ENCODE data around the gene HERC5.
A peak's percentile ranks its signal among the peaks of the same experiment; 100 is the strongest.

DNA sequence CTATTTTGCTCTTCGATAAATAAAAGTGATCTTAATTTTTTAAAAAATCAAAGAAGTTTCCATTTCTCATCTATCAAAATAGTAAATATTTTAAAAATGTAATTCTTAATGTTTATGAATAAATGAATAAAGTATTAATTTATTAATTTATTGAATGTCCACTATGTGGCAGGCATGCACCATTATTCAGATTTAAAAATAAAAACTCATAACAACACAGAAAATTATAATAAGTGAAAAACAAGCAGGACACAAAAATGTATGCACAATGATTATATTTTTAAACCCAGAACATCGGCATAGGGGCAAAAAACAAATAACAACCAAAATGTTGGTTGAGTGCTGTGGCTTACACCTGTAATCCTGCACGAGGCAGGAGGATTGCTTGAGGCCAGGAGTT is 71.9 kb downstream of the HERC5 start:
- TF ChIP-seq, protein P1, sequence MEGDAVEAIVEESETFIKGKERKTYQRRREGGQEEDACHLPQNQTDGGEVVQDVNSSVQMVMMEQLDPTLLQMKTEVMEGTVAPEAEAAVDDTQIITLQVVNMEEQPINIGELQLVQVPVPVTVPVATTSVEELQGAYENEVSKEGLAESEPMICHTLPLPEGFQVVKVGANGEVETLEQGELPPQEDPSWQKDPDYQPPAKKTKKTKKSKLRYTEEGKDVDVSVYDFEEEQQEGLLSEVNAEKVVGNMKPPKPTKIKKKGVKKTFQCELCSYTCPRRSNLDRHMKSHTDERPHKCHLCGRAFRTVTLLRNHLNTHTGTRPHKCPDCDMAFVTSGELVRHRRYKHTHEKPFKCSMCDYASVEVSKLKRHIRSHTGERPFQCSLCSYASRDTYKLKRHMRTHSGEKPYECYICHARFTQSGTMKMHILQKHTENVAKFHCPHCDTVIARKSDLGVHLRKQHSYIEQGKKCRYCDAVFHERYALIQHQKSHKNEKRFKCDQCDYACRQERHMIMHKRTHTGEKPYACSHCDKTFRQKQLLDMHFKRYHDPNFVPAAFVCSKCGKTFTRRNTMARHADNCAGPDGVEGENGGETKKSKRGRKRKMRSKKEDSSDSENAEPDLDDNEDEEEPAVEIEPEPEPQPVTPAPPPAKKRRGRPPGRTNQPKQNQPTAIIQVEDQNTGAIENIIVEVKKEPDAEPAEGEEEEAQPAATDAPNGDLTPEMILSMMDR (IDR thresholded peaks at IDR 0.05), result peak; percentile 47
- no peak for TF ChIP-seq ZFX (IDR thresholded peaks at IDR 0.05; ENCODE audit: borderline replicate concordance)

Data from 22Rv1 (cell line).